ENCODE results near the gene ENOPH1.
"Not testable (repeated sequence)": the region's sequence is repeated elsewhere in the genome, so short reads cannot be mapped to it uniquely, and the experiment has no call there.

ENOPH1 gene

GRCh38 chr4:82430193-82430963, at the start of gene ENOPH1, which contains the start of gene HNRNPDL:
Gene ENOPH1, plus strand, starts transcription at chr4:82430590. Its CDS starts 240 bp downstream, at chr4:82430830.
Gene HNRNPDL, minus strand, starts transcription at chr4:82430462. Its CDS starts 772 bp downstream, at chr4:82429690.
- DNase-seq = peak; percentile 93 to 94

GRCh38 chr4:82380831-82381230, 49.6 kb upstream of the ENOPH1 start:
- DNase-seq = no peak

GRCh38 chr4:82381235-82381634, 49.2 kb upstream of the ENOPH1 start:
- no peak for DNase-seq

GRCh38 chr4:82381661-82382296, 48.6 kb upstream of the ENOPH1 start:
- no peak for DNase-seq

- no peak for DNase-seq
These were observed 47.6 kb upstream of the ENOPH1 start for GRCh38 chr4:82382751-82383150.

- not testable (repeated sequence) for DNase-seq
These were observed 44.1 kb upstream of the ENOPH1 start for GRCh38 chr4:82386312-82386711.

- no peak for DNase-seq
These were observed 42.0 kb upstream of the ENOPH1 start for GRCh38 chr4:82388405-82388804.

- not testable (repeated sequence) for DNase-seq
These were observed 40.3 kb upstream of the ENOPH1 start for GRCh38 chr4:82390061-82390460.

GRCh38 chr4:82394896-82395295, 35.5 kb upstream of the ENOPH1 start:
- DNase-seq = no peak

- no peak for DNase-seq
These were observed 32.9 kb upstream of the ENOPH1 start for GRCh38 chr4:82397527-82397926.

GRCh38 chr4:82398263-82398662, 32.1 kb upstream of the ENOPH1 start:
- DNase-seq = no peak

- DNase-seq = no peak
These were observed 28.8 kb upstream of the ENOPH1 start for GRCh38 chr4:82401600-82401999.

GRCh38 chr4:82402196-82402775, 28.1 kb upstream of the ENOPH1 start:
- no peak for DNase-seq

- no peak for DNase-seq
These were observed 26.7 kb upstream of the ENOPH1 start for GRCh38 chr4:82403725-82404124.

GRCh38 chr4:82415061-82415460, 15.3 kb upstream of the ENOPH1 start:
- DNase-seq = not testable (repeated sequence)

- DNase-seq = no peak
These were observed 14.4 kb upstream of the ENOPH1 start for GRCh38 chr4:82415922-82416365.

GRCh38 chr4:82419451-82419850, 10.9 kb upstream of the ENOPH1 start:
- DNase-seq = no peak

GRCh38 chr4:82421796-82422560, 8.4 kb upstream of the ENOPH1 start:
- DNase-seq = no peak

GRCh38 chr4:82422616-82423015, 7.8 kb upstream of the ENOPH1 start:
- DNase-seq = no peak

GRCh38 chr4:82423245-82424054, 6.9 kb upstream of the ENOPH1 start:
- no peak for DNase-seq

- no peak for DNase-seq
These were observed 4.9 kb upstream of the ENOPH1 start for GRCh38 chr4:82425478-82425877.

GRCh38 chr4:82428526-82428968, 1.8 kb upstream of the ENOPH1 start:
- DNase-seq = no peak

Measured in CD4-positive, alpha-beta T cell treated with Interleukin-1 beta for 1 hour (primary cell).